NCI-H510A (cell line): ENCODE measurements around the gene CPZ.

Experiments used
- DNase-seq: peaks from one replicate; lab custom pipeline; 2025; lab: John Stamatoyannopoulos, UW

CPZ gene

GRCh38 chr4:8655411-8656184 is 63.0 kb downstream of the CPZ start:
- no peak for DNase-seq

DNA sequence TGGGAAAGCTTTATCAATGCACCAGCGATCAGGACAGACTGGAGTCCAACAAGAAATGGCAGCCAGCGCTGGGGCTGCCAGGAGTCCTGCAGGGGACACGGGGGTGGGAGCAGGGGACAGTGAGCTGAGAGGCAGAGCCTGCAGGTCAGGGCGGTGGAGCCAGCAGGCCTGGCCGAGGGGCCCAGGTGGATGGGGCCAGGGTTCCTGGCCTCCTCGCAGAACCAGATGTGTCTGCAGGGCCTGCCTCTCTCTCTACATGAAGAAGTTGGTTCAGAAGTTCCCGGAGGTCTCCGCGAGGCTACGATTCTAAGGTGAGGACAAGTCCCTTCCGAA is 63.6 kb downstream of the CPZ start:
- DNase-seq = no peak

DNA sequence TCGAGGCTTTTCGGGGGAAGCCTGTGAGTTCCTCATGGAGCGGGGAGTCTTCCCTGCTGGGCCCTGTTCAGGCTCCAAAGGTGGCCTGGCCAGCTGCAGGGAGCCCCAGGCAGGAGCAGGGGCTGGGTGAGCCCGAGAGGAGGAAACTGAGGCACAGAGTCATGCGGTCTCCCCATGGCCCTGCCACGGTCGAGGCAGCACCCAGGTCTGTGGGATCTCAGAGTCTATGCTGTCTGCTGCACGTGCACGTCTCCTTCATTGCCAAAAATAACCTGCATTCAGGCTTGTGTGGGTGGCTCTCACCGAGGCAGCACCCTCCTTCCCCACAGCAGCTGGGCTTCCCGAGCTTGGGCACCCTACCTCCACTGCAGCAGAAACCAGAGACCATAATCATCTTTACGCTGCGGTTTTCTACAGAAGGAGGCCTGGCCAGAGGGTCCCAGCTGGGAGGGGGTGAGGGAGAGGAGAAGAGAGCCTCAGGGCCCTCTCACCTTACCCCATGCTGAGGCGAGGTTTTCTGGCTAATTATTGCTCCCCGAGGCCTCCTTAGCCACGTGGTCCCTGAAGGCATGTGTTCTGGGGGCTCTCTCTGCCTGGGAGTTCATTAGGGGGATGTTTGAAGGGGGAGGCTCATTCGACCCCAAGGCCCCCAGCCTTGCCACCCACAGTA is 64.3 kb downstream of the CPZ start:
- DNase-seq = no peak

DNA sequence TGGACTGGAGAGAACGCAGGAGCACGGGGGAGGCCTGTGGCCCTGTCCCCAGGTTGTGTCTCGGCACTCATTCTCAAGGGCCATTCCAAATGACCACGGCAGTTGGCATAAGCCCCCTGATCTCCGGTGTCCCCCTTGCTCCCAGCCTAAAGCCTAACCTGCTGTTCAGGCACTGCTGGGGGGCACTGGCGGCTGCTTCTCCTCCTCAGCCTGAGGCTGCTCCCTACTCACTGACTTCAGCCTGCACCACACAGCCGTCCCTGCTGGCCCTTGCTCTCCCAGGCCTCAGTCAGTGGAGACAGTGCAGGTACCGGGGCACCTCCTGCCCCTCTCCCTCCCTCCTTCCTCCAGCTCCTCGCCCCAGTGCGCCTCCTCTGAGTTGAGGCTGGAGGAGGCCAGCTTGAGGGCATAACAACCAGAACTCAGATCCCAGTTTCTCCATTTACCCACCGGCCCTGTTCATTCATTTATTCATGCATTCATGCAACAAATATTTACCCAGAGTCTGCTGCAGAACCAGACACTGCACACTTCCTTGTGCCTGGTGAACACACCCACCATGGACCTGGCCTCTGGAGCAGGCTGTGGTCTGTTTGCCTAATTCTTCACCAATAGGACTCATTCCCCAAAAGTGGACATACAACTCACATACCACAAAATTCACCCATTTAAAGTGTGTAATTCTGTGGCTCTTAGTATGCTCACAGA is 65.0 kb downstream of the CPZ start:
- no peak for DNase-seq

GRCh38 chr4:8662776-8663175 is 70.2 kb downstream of the CPZ start:
- DNase-seq = no peak

- DNase-seq = no peak
Observed at GRCh38 chr4:8664031-8664805, 71.7 kb downstream of the CPZ start.

- no peak for DNase-seq
Observed at GRCh38 chr4:8664976-8665375, 72.4 kb downstream of the CPZ start.

GRCh38 chr4:8665406-8666360 is 73.1 kb downstream of the CPZ start:
- DNase-seq = no peak

DNA sequence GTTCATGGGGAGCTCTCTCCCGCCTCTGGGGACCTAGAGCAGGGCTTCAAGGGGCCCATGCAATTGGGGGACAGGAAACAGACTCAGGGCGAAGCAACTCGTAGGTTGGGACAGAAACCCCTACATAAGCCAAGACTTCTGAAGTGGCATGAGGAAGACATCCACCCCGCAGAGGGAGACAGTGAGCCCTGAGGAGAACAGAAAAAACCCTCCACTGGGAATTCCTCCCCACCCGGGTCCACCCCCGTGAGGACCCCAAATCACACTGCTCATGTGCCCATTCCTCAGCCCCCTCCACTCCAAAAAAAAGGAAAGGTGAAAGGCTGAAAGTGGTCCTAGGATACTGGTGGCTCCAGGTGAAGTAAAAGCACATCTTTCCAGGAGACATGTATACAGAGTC is 74.0 kb downstream of the CPZ start:
- no peak for DNase-seq
